ENCODE data around the gene SETDB1. TPM values are rescaled to one million over a fixed set of nuclear protein-coding genes. Genes with fewer than 3 reads are reported as not detected.

Gene SETDB1
- total RNA-seq, 1 experiment from 2014 or later: 49.3 TPM

GRCh38 chr1:150970808-150971582, 44.8 kb downstream of the SETDB1 start:
- no peak for DNase-seq (ENCODE audit: low read depth, low spot score)
- in situ Hi-C loops (cut with HindIII; ENCODE audit: low pct_unique_long_range_greater_than_20kb, low sequenced_read_pairs): no loop called here

GRCh38 chr1:150971583-150972416, 45.6 kb downstream of the SETDB1 start:
- no peak for DNase-seq (ENCODE audit: low read depth, low spot score)
- in situ Hi-C loops (cut with HindIII; ENCODE audit: low pct_unique_long_range_greater_than_20kb, low sequenced_read_pairs): no loop called here

- in situ Hi-C loops (cut with HindIII; ENCODE audit: low pct_unique_long_range_greater_than_20kb, low sequenced_read_pairs): no loop called here
- DNase-seq (ENCODE audit: low read depth, low spot score): no peak
Observed at GRCh38 chr1:150972417-150972940, 46.3 kb downstream of the SETDB1 start.

GRCh38 chr1:150973258-150973835, 47.2 kb downstream of the SETDB1 start:
- in situ Hi-C loops (cut with HindIII; ENCODE audit: low pct_unique_long_range_greater_than_20kb, low sequenced_read_pairs): no loop called here
- DNase-seq (ENCODE audit: low read depth, low spot score): no peak

- DNase-seq (ENCODE audit: low read depth, low spot score): no peak
- in situ Hi-C loops (cut with HindIII; ENCODE audit: low pct_unique_long_range_greater_than_20kb, low sequenced_read_pairs): no loop called here
Observed at GRCh38 chr1:150973836-150974579, 47.8 kb downstream of the SETDB1 start.

GRCh38 chr1:150974580-150975478, 48.7 kb downstream of the SETDB1 start, which contains the start of gene CERS2:
CERS2 (minus strand) TSS chr1:150974835; CDS start chr1:150969090, 5,745 bp downstream.
- in situ Hi-C loops (cut with HindIII; ENCODE audit: low pct_unique_long_range_greater_than_20kb, low sequenced_read_pairs): no loop called here
- DNase-seq (ENCODE audit: low read depth, low spot score): peak; percentile 78

- no peak for DNase-seq (ENCODE audit: low read depth, low spot score)
- in situ Hi-C loops (cut with HindIII; ENCODE audit: low pct_unique_long_range_greater_than_20kb, low sequenced_read_pairs): no loop called here
Observed at GRCh38 chr1:150976401-150976821, 50.2 kb downstream of the SETDB1 start.

- in situ Hi-C loops (cut with HindIII; ENCODE audit: low pct_unique_long_range_greater_than_20kb, low sequenced_read_pairs): no loop called here
Observed at GRCh38 chr1:150976879-150977694, 50.9 kb downstream of the SETDB1 start.

GRCh38 chr1:150979092-150980056, 53.2 kb downstream of the SETDB1 start:
- DNase-seq (ENCODE audit: low read depth, low spot score): peak; percentile 95
- in situ Hi-C loops (cut with HindIII; ENCODE audit: low pct_unique_long_range_greater_than_20kb, low sequenced_read_pairs): no loop called here

More at GRCh38 chr1:150976879-150977694, 50.9 kb downstream of the SETDB1 start:
- peak; percentile 84 for DNase-seq (ENCODE audit: low read depth, low spot score)

- peak; percentile 36 for DNase-seq (ENCODE audit: low read depth, low spot score)
- in situ Hi-C loops (cut with HindIII; ENCODE audit: low pct_unique_long_range_greater_than_20kb, low sequenced_read_pairs): no loop called here
Observed at GRCh38 chr1:150981177-150981804, 55.1 kb downstream of the SETDB1 start.

- DNase-seq (ENCODE audit: low read depth, low spot score): no peak
- in situ Hi-C loops (cut with HindIII; ENCODE audit: low pct_unique_long_range_greater_than_20kb, low sequenced_read_pairs): no loop called here
Observed at GRCh38 chr1:150981805-150982712, 55.9 kb downstream of the SETDB1 start, which contains the start of gene ANXA9. ANXA9 (plus strand) TSS chr1:150982292; CDS start chr1:150983106, 814 bp downstream.

- no peak for DNase-seq (ENCODE audit: low read depth, low spot score)
- in situ Hi-C loops (cut with HindIII; ENCODE audit: low pct_unique_long_range_greater_than_20kb, low sequenced_read_pairs): no loop called here
Observed at GRCh38 chr1:150985179-150985825, 59.1 kb downstream of the SETDB1 start.

- no peak for DNase-seq (ENCODE audit: low read depth, low spot score)
- in situ Hi-C loops (cut with HindIII; ENCODE audit: low pct_unique_long_range_greater_than_20kb, low sequenced_read_pairs): no loop called here
Observed at GRCh38 chr1:150987924-150988323, 61.8 kb downstream of the SETDB1 start.
